GM19463 (cell line): ENCODE data around the gene PRSS35.
"Not testable (repeated sequence)": the region's sequence is repeated elsewhere in the genome, so short reads cannot be mapped to it uniquely, and the experiment has no call there.

Experiments used
- ATAC-seq: cut with Tn5 transposase; IDR thresholded peaks from one replicate; pipeline ENCODE4 v1.9.1; 2021; ENCODE audit warnings: mild to moderate bottlenecking, moderate library complexity; ENCODE audit not compliant: unreplicated experiment

PRSS35 gene

GRCh38 chr6:83511901-83512681 lies at the start of gene PRSS35:
TSS of gene PRSS35 (plus strand) at chr6:83512534. CDS start at chr6:83523442, 10,908 bp downstream.
- ATAC-seq, result peak; percentile 72

GRCh38 chr6:83463886-83464285 lies 48.4 kb upstream of the PRSS35 start:
- no peak for ATAC-seq

GRCh38 chr6:83464381-83465140 lies 47.8 kb upstream of the PRSS35 start:
- no peak for ATAC-seq

- ATAC-seq, result no peak
These were observed 46.0 kb upstream of the PRSS35 start for GRCh38 chr6:83466328-83466727.

GRCh38 chr6:83467620-83468036 lies 44.7 kb upstream of the PRSS35 start:
- no peak for ATAC-seq

GRCh38 chr6:83470001-83470400 lies 42.3 kb upstream of the PRSS35 start:
- no peak for ATAC-seq

GRCh38 chr6:83470587-83470986 lies 41.7 kb upstream of the PRSS35 start:
- ATAC-seq, result no peak

- ATAC-seq, result no peak
These were observed 39.6 kb upstream of the PRSS35 start for GRCh38 chr6:83472767-83473166.

GRCh38 chr6:83474309-83474708 lies 38.0 kb upstream of the PRSS35 start:
- no peak for ATAC-seq

GRCh38 chr6:83476971-83477370 lies 35.4 kb upstream of the PRSS35 start:
- no peak for ATAC-seq

- no peak for ATAC-seq
These were observed 32.9 kb upstream of the PRSS35 start for GRCh38 chr6:83479389-83479788.

- ATAC-seq, result no peak
These were observed 31.9 kb upstream of the PRSS35 start for GRCh38 chr6:83480470-83480869.

- ATAC-seq, result not testable (repeated sequence)
These were observed 30.4 kb upstream of the PRSS35 start for GRCh38 chr6:83481938-83482337.

- no peak for ATAC-seq
These were observed 23.9 kb upstream of the PRSS35 start for GRCh38 chr6:83488448-83488847.

- no peak for ATAC-seq
These were observed 23.5 kb upstream of the PRSS35 start for GRCh38 chr6:83488861-83489260.

GRCh38 chr6:83490217-83490807 lies 22.0 kb upstream of the PRSS35 start:
- ATAC-seq, result no peak

GRCh38 chr6:83505356-83505755 lies 7.0 kb upstream of the PRSS35 start:
- ATAC-seq, result no peak

- no peak for ATAC-seq
These were observed 2.9 kb upstream of the PRSS35 start for GRCh38 chr6:83509441-83509840.

GRCh38 chr6:83510791-83511190 lies 1.5 kb upstream of the PRSS35 start:
- no peak for ATAC-seq

- ATAC-seq, result no peak
These were observed 1.1 kb upstream of the PRSS35 start for GRCh38 chr6:83511266-83511665.

GRCh38 chr6:83514466-83514865 lies 2.1 kb downstream of the PRSS35 start:
- no peak for ATAC-seq
